GM12865 (cell line): ENCODE data around the gene SREBF1.

Experiments
- DNase-seq: peaks from one replicate; pipeline ENCODE4 v3.0.0; 2010; ENCODE audit warnings: low read depth
- H3K4me3 ChIP-seq: 2 replicates; pipeline ENCODE4 v1.5.1; 2011; ENCODE audit warnings: mild to moderate bottlenecking, low read depth, low read length, control low read depth
- CTCF ChIP-seq: IDR thresholded peaks from 2 replicates; pipeline ENCODE4 v1.5.1; 2011; ENCODE audit warnings: low read length, control low read depth, low read depth, inconsistent platforms; ENCODE audit not compliant: insufficient read depth; ENCODE audit errors: missing control alignments

SREBF1 gene

GRCh38 chr17:17797119-17797809, 39.5 kb downstream of the SREBF1 start:
- no peak for DNase-seq
- H3K4me3 ChIP-seq, result no peak overlapping the region
- TF ChIP-seq CTCF, result no peak

- H3K4me3 ChIP-seq, result no peak overlapping the region
- no peak for TF ChIP-seq CTCF
- no peak for DNase-seq
Observed at GRCh38 chr17:17796787-17797061, 40.1 kb downstream of the SREBF1 start.

GRCh38 chr17:17795946-17796786, 40.6 kb downstream of the SREBF1 start:
- TF ChIP-seq CTCF, result no peak
- H3K4me3 ChIP-seq, result no peak overlapping the region

GRCh38 chr17:17795296-17795695, 41.5 kb downstream of the SREBF1 start:
- no peak overlapping the region for H3K4me3 ChIP-seq
- no peak for DNase-seq
- no peak for TF ChIP-seq CTCF

More at GRCh38 chr17:17795946-17796786, 40.6 kb downstream of the SREBF1 start:
- no peak for DNase-seq

- no peak for DNase-seq
- TF ChIP-seq CTCF, result no peak
- no peak overlapping the region for H3K4me3 ChIP-seq
Observed at GRCh38 chr17:17794382-17794781, 42.4 kb downstream of the SREBF1 start.

GRCh38 chr17:17793378-17794214, 43.2 kb downstream of the SREBF1 start:
- H3K4me3 ChIP-seq, result no peak overlapping the region
- no peak for TF ChIP-seq CTCF
- DNase-seq, result no peak
